Esophagus squamous epithelium (tissue), 5 donors: Measurements from ENCODE around the gene PPFIA2. TPM values are rescaled to one million over a fixed set of nuclear protein-coding genes. Genes with fewer than 3 reads are reported as not detected.

Experiments
- DNase-seq: peaks from one replicate; lab custom pipeline; 2025; lab: John Stamatoyannopoulos, UW
- H3K27ac ChIP-seq, 4 donors: fragments of 200-600 bp; sonication (generic); one replicate each; pipeline ENCODE4 v1.5.1; 2016 to 2019; ENCODE audit warnings: mild to moderate bottlenecking in 1 of 4
- H3K27me3 ChIP-seq, 4 donors: fragments of 200-600 bp; sonication (generic); 1 replicate in 3 of 4; 2 replicates in 1 of 4; pipeline versions ENCODE4 v1.5.1 to v1.6.0; 2017 to 2021; ENCODE audit warnings: antibody characterized with exemption in 1 of 4
- H3K36me3 ChIP-seq, 3 donors: fragments of 200-600 bp; sonication (generic); one replicate each; pipeline ENCODE4 v1.5.1; 2016 to 2019
- H3K4me1 ChIP-seq, 3 donors: fragments of 200-600 bp; sonication (generic); one replicate each; pipeline ENCODE4 v1.5.1; 2017 to 2019
- H3K4me3 ChIP-seq, 4 donors: fragments of 200-600 bp; sonication (generic); 1 replicate in 3 of 4; 2 replicates in 1 of 4; pipeline ENCODE4 v1.5.1; 2016 to 2019; ENCODE audit warnings: mild to moderate bottlenecking in 2 of 4, moderate library complexity in 1 of 4
- H3K9me3 ChIP-seq, 3 donors: fragments of 200-600 bp; sonication (generic); one replicate each; pipeline ENCODE4 v1.5.1; 2016 to 2019
- CTCF ChIP-seq, 6 experiments: fragments of 450-650 bp in 4 of 6; fragments of 200-600 bp in 2 of 6; sonication (generic) in 2 of 6; IDR thresholded peaks; one replicate each; pipeline ENCODE4 v1.5.1; 2016 to 2019; ENCODE audit warnings: antibody characterized with exemption in 6 of 6, mild to moderate bottlenecking in 4 of 6, moderate library complexity in 4 of 6
- POLR2A ChIP-seq, 4 donors: fragments of 450-650 bp; IDR thresholded peaks; one replicate each; pipeline ENCODE4 v1.6.1; 2017; ENCODE audit warnings: antibody characterized with exemption in 4 of 4, mild to moderate bottlenecking in 4 of 4, moderate library complexity in 3 of 4
- WGBS, 2 donors: methylation state at CpG; one replicate each; pipeline ENCODE4 v1.1.5; 2018; 5-methylcytosine and 5-hydroxymethylcytosine counted together
- intact Hi-C: fragments of 100-400 bp; cut with DNase I; formaldehyde crosslinking; loops from one replicate; pipeline ENCODE4 v1.15.0; 2022
- total RNA-seq, 4 donors: library from RNA; depleted of rRNA; stranded (reverse); fragments of >200 nt; gene quantifications; one replicate each; pipeline ENCODE4 v1.1.0, GENCODE V29; 2016
- donor health status: DM: yes; HTN: yes; CAD: no.

Gene PPFIA2
- total RNA-seq, 4 donors from 2014 or later = 0.31 to 2.3 (median 0.55) TPM

DNA sequence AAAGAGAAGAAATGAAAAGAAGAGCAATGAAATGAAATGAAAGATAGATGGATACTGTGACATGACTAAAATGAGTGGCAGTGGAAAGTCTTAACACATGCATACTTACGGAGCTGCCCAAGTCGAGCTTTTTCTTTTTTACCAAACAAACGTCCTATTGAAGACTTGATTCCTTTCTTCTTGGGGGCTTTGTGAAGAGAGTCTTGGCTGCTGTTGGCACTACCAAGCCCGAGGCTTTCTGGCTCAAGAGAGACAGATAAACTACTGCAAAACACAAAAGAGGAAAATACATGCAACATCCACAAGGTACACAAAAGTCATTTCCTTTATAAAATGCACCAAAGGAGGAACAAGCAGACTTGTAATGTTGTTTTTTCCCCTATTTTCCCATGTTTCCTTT is 420.1 kb downstream of the PPFIA2 start:
- Histone ChIP-seq H3K4me1 (no peaks in the 10 kb centered on the region), H3K9me3 (no peaks in the 10 kb centered on the region), H3K4me3 (no peak overlapping the region), H3K36me3 (no peaks in the 10 kb centered on the region), H3K27me3 (no peaks in the 10 kb centered on the region), H3K27ac (no peak overlapping the region)
- TF ChIP-seq CTCF (IDR thresholded peaks at IDR 0.05) = no peak
- no peak for TF ChIP-seq POLR2A (IDR thresholded peaks at IDR 0.05)
- intact Hi-C loops = no loop called here
- 39 to 45% methylated on average over 4 of the region's 4 CpGs for WGBS, 2 donors
- DNase-seq = no peak

DNA sequence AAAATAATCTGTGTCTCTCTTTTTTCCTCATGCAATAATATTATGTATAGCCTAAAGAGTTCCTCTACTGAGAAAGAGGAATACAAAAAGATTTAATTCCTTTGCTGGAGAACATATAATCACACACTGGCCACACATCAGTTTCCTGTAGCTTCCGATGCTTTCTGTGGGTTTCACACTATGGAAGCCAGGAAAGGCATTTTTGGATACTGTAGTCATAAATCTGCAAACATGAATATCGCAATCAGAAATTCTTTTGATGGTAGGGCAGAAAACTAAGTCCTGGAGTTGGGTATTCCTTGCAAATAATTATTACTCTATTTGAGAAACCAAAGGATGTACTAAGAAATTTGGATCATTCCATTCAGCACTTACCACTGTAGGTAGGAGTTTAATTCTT is 421.3 kb downstream of the PPFIA2 start:
- DNase-seq = no peak
- no peak overlapping the region for H3K27ac ChIP-seq
- intact Hi-C loops = no loop called here
- no peak for TF ChIP-seq CTCF (IDR thresholded peaks at IDR 0.05)
- TF ChIP-seq POLR2A (IDR thresholded peaks at IDR 0.05) = no peak
- no peaks in the 10 kb centered on the region for H3K36me3 ChIP-seq
- no peaks in the 10 kb centered on the region for H3K27me3 ChIP-seq
- H3K4me1 ChIP-seq = no peaks in the 10 kb centered on the region
- no peak overlapping the region for H3K4me3 ChIP-seq
- WGBS, 2 donors = 53 to 87% methylated on average over 2 of the region's 2 CpGs
- H3K9me3 ChIP-seq = no peaks in the 10 kb centered on the region

GRCh38 chr12:81333812-81334211 is 425.3 kb downstream of the PPFIA2 start:
- Histone ChIP-seq H3K4me1 (no peaks in the 10 kb centered on the region), H3K9me3 (peaks cover 0 to 4% (median 0%) of the 10 kb centered on the region in 3 donors), H3K36me3 (no peaks in the 10 kb centered on the region), H3K27me3 (no peaks in the 10 kb centered on the region), H3K27ac (no peak overlapping the region), H3K4me3 (no peak overlapping the region)
- 23 to 51% methylated on average over 2 of the region's 2 CpGs for WGBS, 2 donors
- no peak for TF ChIP-seq POLR2A (IDR thresholded peaks at IDR 0.05)
- TF ChIP-seq CTCF (IDR thresholded peaks at IDR 0.05) = no peak
- intact Hi-C loops = no loop called here
- DNase-seq = no peak

GRCh38 chr12:81332054-81332453 is 427.1 kb downstream of the PPFIA2 start:
- TF ChIP-seq CTCF (IDR thresholded peaks at IDR 0.05) (no peak), POLR2A (IDR thresholded peaks at IDR 0.05) (no peak)
- peaks cover 0 to 4% (median 0%) of the 10 kb centered on the region in 3 donors for H3K9me3 ChIP-seq
- H3K27ac ChIP-seq = no peak overlapping the region
- no peak overlapping the region for H3K4me3 ChIP-seq
- H3K36me3 ChIP-seq = no peaks in the 10 kb centered on the region
- WGBS, 2 donors = 44 to 47% methylated on average over 4 of the region's 4 CpGs
- intact Hi-C loops = no loop called here
- DNase-seq = no peak
- H3K4me1 ChIP-seq = no peaks in the 10 kb centered on the region
- H3K27me3 ChIP-seq = no peaks in the 10 kb centered on the region

DNA sequence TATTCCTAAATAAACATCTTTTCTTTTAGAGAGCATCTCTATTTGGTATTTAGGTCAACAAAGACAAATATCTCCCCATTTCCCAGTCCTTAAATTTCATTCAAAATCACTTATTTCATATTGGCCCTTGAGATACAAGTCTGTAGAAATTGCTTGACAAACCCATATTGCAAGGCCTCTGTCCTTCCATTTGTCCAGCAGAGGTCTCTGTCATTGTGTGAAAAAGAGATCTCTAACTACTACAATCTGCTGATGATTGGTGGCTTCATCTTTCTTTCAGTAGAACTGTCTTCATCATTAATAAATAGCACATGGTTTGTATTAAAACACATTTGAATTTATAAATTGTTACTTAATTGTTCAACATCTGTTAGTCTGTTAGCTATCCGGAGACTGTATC is 428.7 kb downstream of the PPFIA2 start:
- peaks cover 0 to 4% (median 0%) of the 10 kb centered on the region in 3 donors for H3K9me3 ChIP-seq
- intact Hi-C loops = no loop called here
- H3K4me1 ChIP-seq = no peaks in the 10 kb centered on the region
- H3K27me3 ChIP-seq = no peaks in the 10 kb centered on the region
- no peak for TF ChIP-seq POLR2A (IDR thresholded peaks at IDR 0.05)
- TF ChIP-seq CTCF (IDR thresholded peaks at IDR 0.05) = no peak
- WGBS, 2 donors = 88 to 100% methylated on average over 1 of the region's 1 CpG
- no peak overlapping the region for H3K4me3 ChIP-seq
- H3K36me3 ChIP-seq = no peaks in the 10 kb centered on the region
- H3K27ac ChIP-seq = no peak overlapping the region
- no peak for DNase-seq
